HEK293 (cell line): ENCODE data around the gene PRAC2.

ENCODE experiments used
- CTCF ChIA-PET: fragments of 350-600 bp; formaldehyde crosslinking; extraction: SDS; loops from one replicate; lab custom pipeline; 2021; ENCODE audit warnings: antibody characterized with exemption; lab: Yijun Ruan, JAX
- POLR2A ChIA-PET: fragments of 300-600 bp; formaldehyde crosslinking; extraction: SDS; loops from one replicate; lab custom pipeline; 2020; ENCODE audit warnings: antibody characterized with exemption, inconsistent platforms; lab: Yijun Ruan, JAX
- H3K27ac ChIP-seq: fragments of 200-500 bp; sonication (Bioruptor generic); 2 replicates; pipeline ENCODE4 v1.5.1; 2014; ENCODE audit warnings: low read depth, low read length, control low read depth, inconsistent platforms; ENCODE audit errors: extremely low read depth
- H3K36me3 ChIP-seq, 2 experiments: fragments of 200-500 bp in 1 of 2; sonication (Bioruptor generic) in 1 of 2; 1 replicate in 1 of 2; 2 replicates in 1 of 2; pipeline ENCODE4 v1.5.1; 2014 to 2017; ENCODE audit warnings: inconsistent platforms in 2 of 2, low read length in 2 of 2; ENCODE audit not compliant: control insufficient read depth in 2 of 2, insufficient read depth in 1 of 2
- H3K4me1 ChIP-seq: fragments of 200-500 bp; sonication (Bioruptor generic); 2 replicates; pipeline ENCODE4 v1.5.1; 2014; ENCODE audit warnings: mild to moderate bottlenecking, low read length, inconsistent platforms; ENCODE audit not compliant: control insufficient read depth, insufficient read depth
- H3K4me3 ChIP-seq: 2 replicates; pipeline ENCODE4 v1.5.1; 2011; ENCODE audit warnings: low read depth, mild to moderate bottlenecking, control low read depth, low read length, moderate library complexity
- H3K9me3 ChIP-seq: fragments of 200-500 bp; sonication (Bioruptor generic); 2 replicates; pipeline ENCODE4 v1.5.1; 2014; ENCODE audit warnings: low read depth, low read length, inconsistent platforms; ENCODE audit not compliant: control insufficient read depth, insufficient read depth
- MEIS1 ChIP-seq: sonication (generic); formaldehyde crosslinking; IDR thresholded peaks from 2 replicates; pipeline ENCODE4 v1.8.1; 2022; ENCODE audit warnings: missing genetic modification reagents, mild to moderate bottlenecking, borderline replicate concordance
- PRDM1 ChIP-seq: fragments of 450-650 bp; formaldehyde crosslinking; IDR thresholded peaks from 2 replicates; pipeline ENCODE4; 2016; ENCODE audit warnings: missing biosample characterization, missing genetic modification characterization
- SETDB1 ChIP-seq: IDR thresholded peaks from one replicate; pipeline ENCODE4 v1.6.1; 2017; ENCODE audit warnings: mild to moderate bottlenecking, low read length, moderate library complexity, mixed read lengths; ENCODE audit not compliant: insufficient read length
- ZNF112 ChIP-seq: fragments of 450-650 bp; formaldehyde crosslinking; IDR thresholded peaks from 2 replicates; pipeline ENCODE4 v1.5.0; 2017; ENCODE audit warnings: missing biosample characterization, missing genetic modification characterization
- ZNF155 ChIP-seq: fragments of 450-650 bp; formaldehyde crosslinking; IDR thresholded peaks from 2 replicates; pipeline ENCODE4 v1.5.1; 2016; ENCODE audit warnings: missing biosample characterization, missing genetic modification characterization
- ZNF366 ChIP-seq: fragments of 450-650 bp; formaldehyde crosslinking; conservative IDR thresholded peaks from 2 replicates; pipeline ENCODE4 v1.5.1; 2016; ENCODE audit warnings: missing biosample characterization, missing genetic modification characterization
- ZNF629 ChIP-seq: fragments of 450-650 bp; formaldehyde crosslinking; IDR thresholded peaks from 2 replicates; pipeline ENCODE4 v1.5.1; 2017; ENCODE audit warnings: missing biosample characterization, missing genetic modification characterization
- ZNF658 ChIP-seq: fragments of 450-650 bp; formaldehyde crosslinking; IDR thresholded peaks from 2 replicates; pipeline ENCODE4; 2016; ENCODE audit warnings: missing biosample characterization, missing genetic modification characterization
- ZNF677 ChIP-seq: fragments of 450-650 bp; IDR thresholded peaks from 2 replicates; pipeline ENCODE4 v1.5.0; 2018; ENCODE audit warnings: missing biosample characterization, mild to moderate bottlenecking, missing genetic modification characterization, moderate library complexity
- ZNF747 ChIP-seq: fragments of 450-650 bp; formaldehyde crosslinking; IDR thresholded peaks from 2 replicates; pipeline ENCODE4 v1.5.1; 2016; ENCODE audit warnings: missing biosample characterization, missing genetic modification characterization
- ZNF837 ChIP-seq: fragments of 450-650 bp; formaldehyde crosslinking; IDR thresholded peaks from 2 replicates; pipeline ENCODE4 v1.5.1; 2016; ENCODE audit warnings: missing biosample characterization, missing genetic modification characterization
- TF ChIP-seq, protein P1 (sequence below): fragments of 450-650 bp; formaldehyde crosslinking; IDR thresholded peaks from 2 replicates; pipeline ENCODE4 v1.5.1; 2016; ENCODE audit warnings: missing biosample characterization, missing genetic modification characterization
- TF ChIP-seq, protein P2 (sequence below): fragments of 450-650 bp; formaldehyde crosslinking; conservative IDR thresholded peaks from 2 replicates; pipeline ENCODE4 v1.5.1; 2016; ENCODE audit warnings: low read depth, missing biosample characterization, missing genetic modification characterization
- TF ChIP-seq, protein P3 (sequence below): fragments of 450-650 bp; IDR thresholded peaks from 2 replicates; pipeline ENCODE4 v1.5.1; 2018; ENCODE audit warnings: missing biosample characterization, mild to moderate bottlenecking, missing genetic modification characterization
- TF ChIP-seq, protein P4 (sequence below): fragments of 450-650 bp; formaldehyde crosslinking; IDR thresholded peaks from 2 replicates; pipeline ENCODE4 v1.5.1; 2016; ENCODE audit warnings: missing biosample characterization, missing genetic modification characterization, borderline replicate concordance
- TF ChIP-seq, protein P5 (sequence below): fragments of 450-650 bp; formaldehyde crosslinking; IDR thresholded peaks from 2 replicates; pipeline ENCODE4 v1.5.1; 2017; ENCODE audit warnings: missing biosample characterization, missing genetic modification characterization
- TF ChIP-seq, protein P6 (sequence below): fragments of 450-650 bp; formaldehyde crosslinking; IDR thresholded peaks from 2 replicates; pipeline ENCODE4 v1.5.1; 2016; ENCODE audit warnings: missing biosample characterization, missing genetic modification characterization

Gene PRAC2

DNA sequence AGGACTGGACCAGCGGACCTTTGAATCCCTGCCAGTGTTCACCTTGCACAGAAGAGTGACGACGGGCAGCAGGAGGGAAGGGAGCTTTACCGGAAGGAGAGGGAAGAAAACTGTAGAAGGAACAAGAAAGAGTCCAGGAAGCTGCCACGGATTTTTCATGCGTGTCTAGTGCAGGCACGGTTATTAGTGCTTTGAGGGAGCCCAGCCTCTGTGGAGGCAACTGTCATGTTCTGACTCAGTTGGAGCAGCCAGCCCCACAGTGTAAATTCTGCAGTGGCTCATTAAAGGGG is 12.0 kb downstream of the PRAC2 start (continued):
- TF ChIP-seq, protein P1, sequence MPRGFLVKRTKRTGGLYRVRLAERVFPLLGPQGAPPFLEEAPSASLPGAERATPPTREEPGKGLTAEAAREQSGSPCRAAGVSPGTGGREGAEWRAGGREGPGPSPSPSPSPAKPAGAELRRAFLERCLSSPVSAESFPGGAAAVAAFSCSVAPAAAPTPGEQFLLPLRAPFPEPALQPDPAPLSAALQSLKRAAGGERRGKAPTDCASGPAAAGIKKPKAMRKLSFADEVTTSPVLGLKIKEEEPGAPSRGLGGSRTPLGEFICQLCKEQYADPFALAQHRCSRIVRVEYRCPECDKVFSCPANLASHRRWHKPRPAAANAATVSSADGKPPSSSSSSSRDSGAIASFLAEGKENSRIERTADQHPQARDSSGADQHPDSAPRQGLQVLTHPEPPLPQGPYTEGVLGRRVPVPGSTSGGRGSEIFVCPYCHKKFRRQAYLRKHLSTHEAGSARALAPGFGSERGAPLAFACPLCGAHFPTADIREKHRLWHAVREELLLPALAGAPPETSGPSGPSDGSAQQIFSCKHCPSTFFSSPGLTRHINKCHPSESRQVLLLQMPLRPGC (tag by site-specific recombination): no peak
- TF ChIP-seq MEIS1 (CRISPR knock-in tag) (no peak), ZNF677 (tag by site-specific recombination) (no peak), ZNF837 (no peak), ZNF112 (tag by site-specific recombination) (no peak), ZNF747 (tag by site-specific recombination) (no peak)
- TF ChIP-seq, protein P2, sequence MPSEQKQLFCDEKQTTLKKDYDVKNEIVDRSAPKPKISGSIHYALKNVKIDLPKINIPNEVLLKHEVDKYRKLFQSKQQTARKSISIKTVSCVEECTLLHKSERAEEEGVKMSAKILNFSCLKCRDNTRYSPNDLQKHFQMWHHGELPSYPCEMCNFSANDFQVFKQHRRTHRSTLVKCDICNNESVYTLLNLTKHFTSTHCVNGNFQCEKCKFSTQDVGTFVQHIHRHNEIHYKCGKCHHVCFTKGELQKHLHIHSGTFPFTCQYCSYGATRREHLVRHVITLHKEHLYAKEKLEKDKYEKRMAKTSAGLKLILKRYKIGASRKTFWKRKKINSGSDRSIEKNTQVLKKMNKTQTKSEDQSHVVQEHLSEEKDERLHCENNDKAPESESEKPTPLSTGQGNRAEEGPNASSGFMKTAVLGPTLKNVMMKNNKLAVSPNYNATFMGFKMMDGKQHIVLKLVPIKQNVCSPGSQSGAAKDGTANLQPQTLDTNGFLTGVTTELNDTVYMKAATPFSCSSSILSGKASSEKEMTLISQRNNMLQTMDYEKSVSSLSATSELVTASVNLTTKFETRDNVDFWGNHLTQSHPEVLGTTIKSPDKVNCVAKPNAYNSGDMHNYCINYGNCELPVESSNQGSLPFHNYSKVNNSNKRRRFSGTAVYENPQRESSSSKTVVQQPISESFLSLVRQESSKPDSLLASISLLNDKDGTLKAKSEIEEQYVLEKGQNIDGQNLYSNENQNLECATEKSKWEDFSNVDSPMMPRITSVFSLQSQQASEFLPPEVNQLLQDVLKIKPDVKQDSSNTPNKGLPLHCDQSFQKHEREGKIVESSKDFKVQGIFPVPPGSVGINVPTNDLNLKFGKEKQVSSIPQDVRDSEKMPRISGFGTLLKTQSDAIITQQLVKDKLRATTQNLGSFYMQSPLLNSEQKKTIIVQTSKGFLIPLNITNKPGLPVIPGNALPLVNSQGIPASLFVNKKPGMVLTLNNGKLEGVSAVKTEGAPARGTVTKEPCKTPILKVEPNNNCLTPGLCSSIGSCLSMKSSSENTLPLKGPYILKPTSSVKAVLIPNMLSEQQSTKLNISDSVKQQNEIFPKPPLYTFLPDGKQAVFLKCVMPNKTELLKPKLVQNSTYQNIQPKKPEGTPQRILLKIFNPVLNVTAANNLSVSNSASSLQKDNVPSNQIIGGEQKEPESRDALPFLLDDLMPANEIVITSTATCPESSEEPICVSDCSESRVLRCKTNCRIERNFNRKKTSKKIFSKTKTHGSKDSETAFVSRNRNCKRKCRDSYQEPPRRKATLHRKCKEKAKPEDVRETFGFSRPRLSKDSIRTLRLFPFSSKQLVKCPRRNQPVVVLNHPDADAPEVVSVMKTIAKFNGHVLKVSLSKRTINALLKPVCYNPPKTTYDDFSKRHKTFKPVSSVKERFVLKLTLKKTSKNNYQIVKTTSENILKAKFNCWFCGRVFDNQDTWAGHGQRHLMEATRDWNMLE (tag by site-specific recombination): no peak
- TF ChIP-seq, protein P3, sequence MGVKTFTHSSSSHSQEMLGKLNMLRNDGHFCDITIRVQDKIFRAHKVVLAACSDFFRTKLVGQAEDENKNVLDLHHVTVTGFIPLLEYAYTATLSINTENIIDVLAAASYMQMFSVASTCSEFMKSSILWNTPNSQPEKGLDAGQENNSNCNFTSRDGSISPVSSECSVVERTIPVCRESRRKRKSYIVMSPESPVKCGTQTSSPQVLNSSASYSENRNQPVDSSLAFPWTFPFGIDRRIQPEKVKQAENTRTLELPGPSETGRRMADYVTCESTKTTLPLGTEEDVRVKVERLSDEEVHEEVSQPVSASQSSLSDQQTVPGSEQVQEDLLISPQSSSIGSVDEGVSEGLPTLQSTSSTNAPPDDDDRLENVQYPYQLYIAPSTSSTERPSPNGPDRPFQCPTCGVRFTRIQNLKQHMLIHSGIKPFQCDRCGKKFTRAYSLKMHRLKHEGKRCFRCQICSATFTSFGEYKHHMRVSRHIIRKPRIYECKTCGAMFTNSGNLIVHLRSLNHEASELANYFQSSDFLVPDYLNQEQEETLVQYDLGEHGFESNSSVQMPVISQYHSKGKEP (tag by site-specific recombination): no peak

DNA sequence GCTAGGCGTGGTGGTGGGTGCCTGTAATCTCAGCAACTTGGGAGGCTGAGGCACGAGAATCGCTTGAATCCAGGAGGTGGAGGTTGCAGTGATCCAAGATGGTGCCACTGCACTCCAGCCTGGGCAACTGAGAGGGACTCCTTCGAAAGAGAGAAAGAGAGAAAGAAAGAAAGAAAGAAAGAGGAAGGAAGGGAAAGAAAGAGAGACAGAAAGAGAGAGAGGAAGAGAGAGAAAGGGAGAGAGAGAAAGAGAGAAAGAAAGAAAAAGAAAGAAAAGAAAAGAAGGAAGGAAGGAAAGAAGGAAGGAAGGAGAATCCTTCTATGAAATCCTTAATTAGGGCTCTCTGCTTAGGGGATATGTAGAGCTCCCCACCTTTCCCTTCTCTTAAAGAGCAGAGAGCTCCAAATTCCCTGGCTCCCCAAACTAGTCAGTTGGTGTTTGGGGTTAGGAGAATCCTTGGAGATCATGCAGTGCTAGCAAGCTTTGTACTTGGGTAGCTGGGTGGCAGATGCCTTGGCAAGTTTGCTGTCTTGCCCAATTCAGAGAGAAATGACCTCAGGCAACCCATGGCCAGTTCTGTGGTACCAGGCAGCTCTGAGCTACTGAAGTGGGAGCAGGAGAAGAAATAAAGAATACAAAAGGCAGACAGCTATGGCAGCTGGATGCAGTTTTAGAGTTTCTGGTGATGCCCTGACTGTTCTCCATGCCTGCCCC is 14.5 kb downstream of the PRAC2 start:
- Histone ChIP-seq H3K27ac (no peak overlapping the region), H3K4me1 (no peaks in the 10 kb centered on the region), H3K4me3 (no peak overlapping the region), H3K36me3 (no peaks in the 10 kb centered on the region), H3K9me3 (no peaks in the 10 kb centered on the region)
- ChIA-PET POLR2A (no interaction called here), CTCF (interaction anchor here (0.6 to 1.3 kb wide), 9 partner anchors 9 to 539 kb away, joined by 3 to 5 read pairs (median 3); partner anchors contain the start of gene HOXB13)
- TF ChIP-seq PRDM1 (tag by site-specific recombination) (peak; percentile 67; the same call in 1 of the 2 replicates), ZNF658 (tag by site-specific recombination) (no peak), ZNF366 (tag by site-specific recombination) (peak; percentile 87)
- TF ChIP-seq, protein P4, sequence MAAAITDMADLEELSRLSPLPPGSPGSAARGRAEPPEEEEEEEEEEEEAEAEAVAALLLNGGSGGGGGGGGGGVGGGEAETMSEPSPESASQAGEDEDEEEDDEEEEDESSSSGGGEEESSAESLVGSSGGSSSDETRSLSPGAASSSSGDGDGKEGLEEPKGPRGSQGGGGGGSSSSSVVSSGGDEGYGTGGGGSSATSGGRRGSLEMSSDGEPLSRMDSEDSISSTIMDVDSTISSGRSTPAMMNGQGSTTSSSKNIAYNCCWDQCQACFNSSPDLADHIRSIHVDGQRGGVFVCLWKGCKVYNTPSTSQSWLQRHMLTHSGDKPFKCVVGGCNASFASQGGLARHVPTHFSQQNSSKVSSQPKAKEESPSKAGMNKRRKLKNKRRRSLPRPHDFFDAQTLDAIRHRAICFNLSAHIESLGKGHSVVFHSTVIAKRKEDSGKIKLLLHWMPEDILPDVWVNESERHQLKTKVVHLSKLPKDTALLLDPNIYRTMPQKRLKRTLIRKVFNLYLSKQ (tag by site-specific recombination): no peak

DNA sequence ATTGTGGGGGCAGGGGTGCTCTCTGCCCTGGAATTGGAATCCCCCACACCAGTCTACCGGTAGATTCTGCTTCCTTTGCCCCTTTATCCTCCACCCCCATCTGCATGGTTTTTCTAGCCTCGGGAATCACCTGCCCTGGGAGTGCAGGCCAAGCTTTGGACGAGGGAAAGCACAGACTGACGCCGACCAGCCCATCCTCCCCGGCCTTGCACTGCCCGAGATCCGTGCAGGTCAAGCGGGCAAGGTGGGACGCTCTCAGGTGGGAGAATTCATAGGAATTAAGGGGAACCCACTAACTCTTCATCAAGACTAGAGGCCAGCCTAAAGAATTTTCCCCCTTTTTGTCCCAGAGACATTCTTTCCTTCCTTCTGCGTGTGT is 15.4 kb downstream of the PRAC2 start:
- Histone ChIP-seq H3K9me3 (no peaks in the 10 kb centered on the region), H3K36me3 (no peaks in the 10 kb centered on the region), H3K4me1 (no peaks in the 10 kb centered on the region), H3K27ac (no peak overlapping the region), H3K4me3 (no peak overlapping the region)
- POLR2A ChIA-PET: no interaction called here
- CTCF ChIA-PET: interaction anchor here (1.0 to 1.3 kb wide), 3 partner anchors 13 to 67 kb away, joined by 3 to 4 read pairs (median 3); no protein-coding TSS in a partner anchor
- TF ChIP-seq PRDM1 (tag by site-specific recombination): no peak
- no peak for TF ChIP-seq ZNF629 (tag by site-specific recombination)
- TF ChIP-seq, protein P5, sequence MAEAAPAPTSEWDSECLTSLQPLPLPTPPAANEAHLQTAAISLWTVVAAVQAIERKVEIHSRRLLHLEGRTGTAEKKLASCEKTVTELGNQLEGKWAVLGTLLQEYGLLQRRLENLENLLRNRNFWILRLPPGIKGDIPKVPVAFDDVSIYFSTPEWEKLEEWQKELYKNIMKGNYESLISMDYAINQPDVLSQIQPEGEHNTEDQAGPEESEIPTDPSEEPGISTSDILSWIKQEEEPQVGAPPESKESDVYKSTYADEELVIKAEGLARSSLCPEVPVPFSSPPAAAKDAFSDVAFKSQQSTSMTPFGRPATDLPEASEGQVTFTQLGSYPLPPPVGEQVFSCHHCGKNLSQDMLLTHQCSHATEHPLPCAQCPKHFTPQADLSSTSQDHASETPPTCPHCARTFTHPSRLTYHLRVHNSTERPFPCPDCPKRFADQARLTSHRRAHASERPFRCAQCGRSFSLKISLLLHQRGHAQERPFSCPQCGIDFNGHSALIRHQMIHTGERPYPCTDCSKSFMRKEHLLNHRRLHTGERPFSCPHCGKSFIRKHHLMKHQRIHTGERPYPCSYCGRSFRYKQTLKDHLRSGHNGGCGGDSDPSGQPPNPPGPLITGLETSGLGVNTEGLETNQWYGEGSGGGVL (tag by site-specific recombination): no peak
- TF ChIP-seq SETDB1: no peak
- TF ChIP-seq, protein P6, sequence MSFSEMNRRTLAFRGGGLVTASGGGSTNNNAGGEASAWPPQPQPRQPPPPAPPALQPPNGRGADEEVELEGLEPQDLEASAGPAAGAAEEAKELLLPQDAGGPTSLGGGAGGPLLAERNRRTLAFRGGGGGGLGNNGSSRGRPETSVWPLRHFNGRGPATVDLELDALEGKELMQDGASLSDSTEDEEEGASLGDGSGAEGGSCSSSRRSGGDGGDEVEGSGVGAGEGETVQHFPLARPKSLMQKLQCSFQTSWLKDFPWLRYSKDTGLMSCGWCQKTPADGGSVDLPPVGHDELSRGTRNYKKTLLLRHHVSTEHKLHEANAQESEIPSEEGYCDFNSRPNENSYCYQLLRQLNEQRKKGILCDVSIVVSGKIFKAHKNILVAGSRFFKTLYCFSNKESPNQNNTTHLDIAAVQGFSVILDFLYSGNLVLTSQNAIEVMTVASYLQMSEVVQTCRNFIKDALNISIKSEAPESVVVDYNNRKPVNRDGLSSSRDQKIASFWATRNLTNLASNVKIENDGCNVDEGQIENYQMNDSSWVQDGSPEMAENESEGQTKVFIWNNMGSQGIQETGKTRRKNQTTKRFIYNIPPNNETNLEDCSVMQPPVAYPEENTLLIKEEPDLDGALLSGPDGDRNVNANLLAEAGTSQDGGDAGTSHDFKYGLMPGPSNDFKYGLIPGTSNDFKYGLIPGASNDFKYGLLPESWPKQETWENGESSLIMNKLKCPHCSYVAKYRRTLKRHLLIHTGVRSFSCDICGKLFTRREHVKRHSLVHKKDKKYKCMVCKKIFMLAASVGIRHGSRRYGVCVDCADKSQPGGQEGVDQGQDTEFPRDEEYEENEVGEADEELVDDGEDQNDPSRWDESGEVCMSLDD (tag by site-specific recombination): no peak
- no peak for TF ChIP-seq ZNF155 (tag by site-specific recombination)
